GM18505 (cell line): ENCODE measurements around the gene EXOC1.
"Not testable (repeated sequence)": the region's sequence is repeated elsewhere in the genome, so short reads cannot be mapped to it uniquely, and the experiment has no call there.

ENCODE experiments used
- ATAC-seq: cut with Tn5 transposase; IDR thresholded peaks from one replicate; pipeline ENCODE4 v1.9.1; 2021; ENCODE audit not compliant: unreplicated experiment
- POLR2A ChIP-seq: IDR thresholded peaks from 4 replicates; pipeline ENCODE4 v1.6.1; 2011; ENCODE audit warnings: borderline replicate concordance; ENCODE audit not compliant: insufficient read depth, insufficient read length; ENCODE audit errors: extremely low read depth

Gene EXOC1

GRCh38 chr4:55837903-55838302, 15.5 kb upstream of the EXOC1 start:
- no peak for ATAC-seq
- TF ChIP-seq POLR2A = no peak

GRCh38 chr4:55838356-55838755, 15.1 kb upstream of the EXOC1 start:
- ATAC-seq = no peak
- no peak for TF ChIP-seq POLR2A

GRCh38 chr4:55838952-55839351, 14.5 kb upstream of the EXOC1 start:
- ATAC-seq = no peak
- TF ChIP-seq POLR2A = no peak

GRCh38 chr4:55840956-55841355, 12.5 kb upstream of the EXOC1 start:
- TF ChIP-seq POLR2A = no peak
- ATAC-seq = no peak

GRCh38 chr4:55841373-55842239, 11.8 kb upstream of the EXOC1 start:
- not testable (repeated sequence) for ATAC-seq

- ATAC-seq = not testable (repeated sequence)
Observed at GRCh38 chr4:55842312-55842711, 11.1 kb upstream of the EXOC1 start.

- ATAC-seq = no peak
- TF ChIP-seq POLR2A = no peak
Observed at GRCh38 chr4:55849724-55850123, 3.7 kb upstream of the EXOC1 start.

GRCh38 chr4:55851885-55852284, 1.6 kb upstream of the EXOC1 start:
- no peak for ATAC-seq
- TF ChIP-seq POLR2A = no peak

- TF ChIP-seq POLR2A = no peak
- no peak for ATAC-seq
Observed at GRCh38 chr4:55854129-55854528, 681 bp downstream of the EXOC1 start.

GRCh38 chr4:55857586-55857985, 4.1 kb downstream of the EXOC1 start:
- TF ChIP-seq POLR2A = no peak
- ATAC-seq = no peak

GRCh38 chr4:55859711-55860110, 6.3 kb downstream of the EXOC1 start:
- no peak for ATAC-seq
- TF ChIP-seq POLR2A = no peak

GRCh38 chr4:55864577-55865223, 11.3 kb downstream of the EXOC1 start:
- ATAC-seq = no peak

GRCh38 chr4:55865228-55865806, 11.9 kb downstream of the EXOC1 start:
- TF ChIP-seq POLR2A = no peak
- ATAC-seq = no peak

More at GRCh38 chr4:55864577-55865223, 11.3 kb downstream of the EXOC1 start:
- TF ChIP-seq POLR2A = no peak

- no peak for TF ChIP-seq POLR2A
- peak; percentile 85 for ATAC-seq
Observed at GRCh38 chr4:55866290-55866907, 13.0 kb downstream of the EXOC1 start.

- no peak for TF ChIP-seq POLR2A
- peak; percentile 73 for ATAC-seq
Observed at GRCh38 chr4:55866973-55867574, 13.6 kb downstream of the EXOC1 start.
